ENCODE data around the gene CDYL. TPM values are rescaled to one million over a fixed set of nuclear protein-coding genes. Genes with fewer than 3 reads are reported as not detected.

Gene CDYL
- total RNA-seq, 1 experiment from 2014 or later, result 23.2 TPM

DNA sequence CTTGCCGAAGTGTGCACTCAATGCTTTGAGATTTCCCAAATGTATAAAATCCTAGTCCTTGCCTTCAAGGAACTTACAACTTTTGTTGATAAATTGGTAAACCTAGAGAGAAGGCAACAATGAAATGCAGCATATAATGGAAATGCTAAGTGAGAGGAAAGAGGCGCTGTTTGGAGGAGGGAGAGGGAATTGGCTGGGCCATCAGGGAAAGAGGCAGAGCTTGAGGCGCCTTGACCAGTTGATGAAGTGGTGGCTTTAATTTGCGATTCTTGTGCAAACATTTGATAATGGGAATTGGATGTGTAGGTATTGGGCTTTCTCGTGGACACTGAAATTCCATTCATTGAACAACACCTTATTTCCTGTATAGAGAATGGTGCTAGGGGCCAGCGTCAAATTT is 1.9 kb upstream of the CDYL start:
- DNase-seq (ENCODE audit: low read depth), result no peak

DNA sequence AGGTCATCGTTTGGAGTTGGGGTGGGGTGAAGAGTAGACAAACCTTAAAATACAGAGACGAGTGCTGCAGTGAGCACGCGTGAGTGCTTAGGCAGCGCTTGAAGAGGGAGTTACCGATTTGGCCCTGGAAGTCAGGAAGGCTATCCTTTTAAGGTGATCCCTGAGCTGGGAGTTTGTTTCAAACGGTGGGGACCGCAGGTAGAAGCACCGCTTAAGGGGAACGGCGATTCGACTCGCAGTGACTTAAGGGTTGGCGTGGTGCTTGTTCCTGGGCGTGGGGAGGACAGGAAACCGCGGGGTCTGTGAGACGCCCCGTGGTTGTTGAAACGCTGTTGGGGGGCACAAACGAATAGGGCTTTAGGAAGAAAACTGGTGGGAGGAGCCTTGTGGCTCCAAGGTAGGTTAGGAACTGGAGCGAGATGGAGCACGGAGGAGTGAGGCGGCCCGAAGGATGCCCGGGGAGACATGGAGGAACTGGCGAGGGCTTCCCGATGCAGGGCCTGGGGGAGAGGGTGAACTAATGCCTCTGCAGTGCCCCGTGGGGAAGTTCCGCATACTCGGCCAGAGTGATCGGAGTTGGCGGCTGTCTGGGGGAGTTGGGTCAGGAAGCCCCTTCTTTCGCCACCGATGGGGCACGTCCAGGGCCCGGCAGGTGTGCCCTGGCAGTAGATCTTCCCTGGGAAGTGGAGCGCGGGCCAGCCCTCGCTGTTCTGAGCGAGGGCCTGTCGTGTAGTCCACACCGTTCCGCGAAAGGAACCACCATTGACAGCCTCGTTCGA is 1.3 kb upstream of the CDYL start:
- no peak for DNase-seq (ENCODE audit: low read depth)

DNA sequence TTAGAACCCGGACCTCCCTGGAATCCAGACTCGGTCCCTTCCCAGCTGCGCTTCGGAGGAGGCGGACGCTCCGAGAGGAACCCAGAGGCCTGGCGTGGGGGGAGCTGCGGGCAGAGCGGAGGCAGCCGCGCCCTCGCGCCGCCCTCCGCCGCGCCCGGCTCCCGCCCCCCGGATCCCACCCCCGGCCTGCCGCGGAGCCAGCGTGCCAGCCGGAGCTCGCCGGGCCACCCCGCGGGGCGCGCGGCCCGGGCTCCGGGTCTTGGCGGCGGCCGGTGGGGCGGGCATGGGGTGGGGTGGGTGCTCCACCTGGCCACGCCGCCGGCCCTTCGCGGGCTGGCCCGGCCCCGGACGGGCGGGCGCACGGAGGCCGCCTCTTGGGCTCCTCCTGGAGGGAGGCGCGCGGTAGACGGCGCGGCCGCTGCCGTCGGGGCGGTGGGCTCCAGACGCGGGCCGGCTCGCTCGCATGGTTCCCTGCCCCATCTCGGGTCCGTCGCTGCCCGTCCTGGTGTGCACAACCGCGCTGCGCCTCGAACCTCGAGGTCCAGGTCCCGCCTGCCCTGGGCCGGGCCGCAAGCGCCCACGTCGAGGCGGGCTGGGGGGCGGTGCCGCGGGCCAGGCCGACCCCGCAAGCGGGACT is 592 bp upstream of the CDYL start:
- DNase-seq (ENCODE audit: low read depth), result peak; percentile 60

DNA sequence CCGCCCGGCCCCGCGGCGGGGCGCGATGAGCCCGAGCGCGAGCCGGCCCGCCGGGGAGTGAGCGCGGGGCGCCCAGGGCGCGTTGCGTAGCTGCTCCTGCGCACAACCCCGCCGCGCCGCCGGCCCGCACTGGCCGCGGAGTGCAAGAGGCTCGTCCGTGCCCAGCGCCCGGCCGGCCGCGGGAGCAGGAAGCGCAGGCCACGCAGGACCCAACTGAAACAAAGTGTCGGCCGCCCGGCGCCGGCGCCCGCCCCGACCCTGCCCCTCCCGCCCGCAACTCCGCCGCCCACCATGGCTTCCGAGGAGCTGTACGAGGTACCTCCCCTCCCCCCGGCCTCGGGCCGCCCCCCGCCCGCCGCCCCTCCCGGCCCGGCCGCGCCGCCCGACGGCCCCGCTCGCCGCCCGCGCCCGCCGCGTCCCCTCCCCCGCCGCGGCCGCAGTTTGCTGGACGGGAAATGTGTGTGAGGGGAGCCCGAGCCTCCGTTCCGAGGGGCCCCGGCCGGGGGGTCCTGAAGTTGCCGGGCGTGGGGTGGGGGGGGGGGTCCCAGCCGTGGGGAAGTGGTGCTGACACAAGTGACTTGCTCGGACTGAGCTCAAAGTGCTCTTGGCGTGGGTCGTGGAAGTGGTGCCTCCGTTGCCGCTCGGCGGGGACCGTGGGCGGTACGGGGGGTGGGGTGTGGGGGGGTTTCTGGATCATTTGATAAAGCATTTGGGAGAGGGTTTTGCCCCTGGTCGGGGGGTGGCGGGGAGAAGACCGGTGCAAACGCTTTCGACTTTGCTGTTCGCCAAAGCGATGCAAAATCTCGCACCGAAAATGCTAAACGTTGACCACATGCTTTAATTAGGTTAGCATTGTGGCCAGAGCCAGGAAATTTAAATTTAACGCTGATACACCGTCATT is 539 bp downstream of the CDYL start:
- DNase-seq (ENCODE audit: low read depth), result peak; percentile 62

GRCh38 chr6:4777394-4777935 is 1.3 kb downstream of the CDYL start:
- no peak for DNase-seq (ENCODE audit: low read depth)

DNA sequence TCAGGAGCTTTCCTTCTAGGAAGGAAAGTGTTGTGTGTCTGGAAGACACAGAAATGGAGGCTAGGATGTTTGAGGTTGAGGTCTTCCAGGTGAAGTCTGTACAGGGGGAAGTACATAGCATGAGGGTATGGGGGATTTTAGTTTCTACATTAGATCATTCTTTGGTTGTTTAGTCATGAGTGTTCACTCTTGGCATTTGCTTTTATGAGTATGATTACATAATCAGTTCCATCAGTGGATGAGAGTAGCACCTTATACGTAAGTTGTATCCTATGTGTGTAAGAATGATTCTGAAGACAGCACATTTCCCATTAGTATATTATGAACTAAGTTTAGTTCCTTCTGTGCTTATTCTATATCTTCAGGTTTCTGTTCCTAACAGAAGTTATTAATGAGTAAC is 1.9 kb downstream of the CDYL start:
- DNase-seq (ENCODE audit: low read depth), result no peak

GRCh38 chr6:4780360-4780812 is 4.2 kb downstream of the CDYL start:
- peak; percentile 52 for DNase-seq (ENCODE audit: low read depth)

- no peak for DNase-seq (ENCODE audit: low read depth)
Measured at GRCh38 chr6:4781426-4781825, 5.2 kb downstream of the CDYL start.

- DNase-seq (ENCODE audit: low read depth), result no peak
Measured at GRCh38 chr6:4781967-4782575, 5.9 kb downstream of the CDYL start.

DNA sequence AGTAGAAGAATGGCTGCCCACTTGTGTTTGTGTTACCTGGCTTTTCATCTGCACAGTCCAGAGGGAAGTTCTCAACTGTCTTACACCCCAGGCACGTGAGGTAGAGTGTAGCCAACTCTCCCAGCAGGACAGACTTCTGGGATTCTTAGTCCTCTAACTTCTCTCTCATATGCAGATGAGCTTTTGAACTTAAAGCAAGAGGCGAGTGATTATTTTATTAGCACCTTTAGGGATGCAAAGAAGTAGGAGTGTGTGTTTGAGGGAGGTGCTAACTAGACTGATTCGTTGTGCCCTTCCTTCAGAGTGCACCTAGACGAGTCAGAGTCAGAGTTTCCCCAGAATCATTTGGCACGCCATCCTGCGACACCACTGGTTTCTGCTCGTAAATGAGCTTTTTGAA is 10.8 kb downstream of the CDYL start:
- DNase-seq (ENCODE audit: low read depth), result no peak

DNA sequence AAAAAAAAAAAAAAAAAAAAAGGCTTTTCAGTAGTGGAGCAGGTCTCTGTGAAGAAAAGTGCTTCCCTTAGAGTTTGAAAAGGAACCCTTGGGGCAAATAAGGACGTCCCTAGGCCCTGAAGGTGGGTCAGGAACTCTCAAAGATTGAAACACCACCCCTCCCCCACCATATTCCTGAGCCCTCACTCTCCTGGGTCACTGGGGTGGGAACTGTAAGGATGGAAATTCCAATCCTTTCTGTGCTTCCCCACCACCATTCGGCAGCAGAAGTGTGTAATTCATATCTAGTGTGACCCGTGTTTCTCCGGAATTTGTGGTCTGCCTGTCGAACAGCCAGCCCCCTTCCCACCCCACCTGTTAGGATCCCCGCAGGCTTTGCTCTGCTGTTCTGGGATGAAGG is 12.3 kb downstream of the CDYL start:
- no peak for DNase-seq (ENCODE audit: low read depth)

- DNase-seq (ENCODE audit: low read depth), result no peak
Measured at GRCh38 chr6:4788953-4789584, 12.9 kb downstream of the CDYL start.

DNA sequence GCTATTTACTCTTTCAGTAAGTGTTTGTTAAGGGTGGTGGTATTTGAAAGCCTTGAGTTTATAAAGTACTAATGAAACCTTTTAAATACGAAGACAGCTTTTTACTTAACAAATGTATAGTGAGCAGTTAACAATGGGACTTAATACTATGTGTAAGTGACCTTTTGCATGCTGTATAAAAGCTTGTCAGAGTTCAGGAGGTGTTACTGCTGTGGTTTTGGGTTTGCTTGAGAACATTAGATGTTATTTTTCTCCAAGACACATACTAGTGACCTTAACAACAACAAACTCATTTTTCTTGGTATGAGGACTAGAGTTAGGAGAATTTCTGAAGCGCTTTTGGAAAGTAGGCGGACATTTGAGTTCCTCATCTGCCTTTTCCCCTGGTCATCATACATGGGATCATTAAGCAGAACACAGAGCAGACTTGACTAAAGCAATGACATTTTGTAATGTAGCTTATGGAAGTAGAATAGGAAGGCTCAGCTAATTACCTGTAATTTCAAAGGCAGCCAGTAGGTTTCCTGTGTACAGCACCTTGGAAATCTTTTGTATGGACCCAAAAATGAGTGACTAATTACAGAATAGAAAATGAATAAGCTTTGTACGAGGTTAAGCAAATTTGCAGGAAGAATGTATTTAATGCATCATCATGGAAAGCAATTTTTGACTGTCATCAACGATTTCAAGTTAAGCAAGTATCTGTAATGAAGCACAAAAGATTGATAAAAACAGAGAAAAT is 14.1 kb downstream of the CDYL start:
- no peak for DNase-seq (ENCODE audit: low read depth)

DNA sequence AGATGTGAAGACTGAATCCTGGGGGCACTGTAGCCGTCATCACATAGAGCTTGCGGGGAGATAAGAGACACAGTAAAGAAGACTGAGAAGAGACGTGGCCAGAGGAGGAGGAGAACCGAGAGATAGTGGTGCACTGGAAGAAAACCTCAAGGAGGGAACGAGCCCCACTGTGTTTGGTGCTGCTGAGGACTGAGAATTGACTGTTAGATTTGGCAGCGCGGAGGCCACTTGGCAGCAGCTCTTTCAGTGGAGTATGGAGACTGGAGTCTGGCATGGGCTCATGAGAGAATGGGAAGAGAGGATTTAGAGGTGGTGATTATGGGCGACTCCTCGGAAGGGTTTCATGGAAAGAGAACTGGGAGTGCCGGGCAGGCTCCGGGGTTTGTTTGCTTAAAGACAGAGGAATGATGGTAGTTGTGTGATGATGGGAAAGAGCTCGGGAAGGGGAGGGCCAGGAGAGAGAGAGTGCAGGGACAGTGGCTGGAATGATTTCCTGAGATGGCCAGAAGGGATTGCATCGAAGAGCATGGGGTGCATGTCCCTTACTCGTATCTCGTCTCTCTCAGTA is 18.0 kb downstream of the CDYL start:
- no peak for DNase-seq (ENCODE audit: low read depth)

DNA sequence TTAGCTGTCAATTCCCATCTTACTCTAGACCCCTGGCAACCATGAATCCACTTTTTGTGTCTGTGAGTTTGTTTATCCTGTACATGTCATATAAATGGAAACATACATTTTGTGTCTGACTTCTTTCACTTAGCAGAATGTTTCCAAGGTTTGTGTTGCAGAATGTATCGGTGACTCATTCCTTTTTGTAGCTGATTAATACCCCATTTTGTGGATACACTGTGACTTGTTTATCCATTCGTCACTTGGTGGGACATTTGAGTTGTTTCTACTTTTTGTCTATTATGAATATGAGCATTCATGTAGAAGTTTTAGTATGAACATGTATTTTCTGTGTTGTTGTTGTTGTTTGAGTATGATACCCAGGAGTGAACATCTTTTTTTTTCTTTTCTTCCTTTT is 21.4 kb downstream of the CDYL start:
- peak; percentile 18 for DNase-seq (ENCODE audit: low read depth)

- DNase-seq (ENCODE audit: low read depth), result no peak
Measured at GRCh38 chr6:4799912-4800311, 23.7 kb downstream of the CDYL start.

- DNase-seq (ENCODE audit: low read depth), result no peak
Measured at GRCh38 chr6:4800662-4801061, 24.5 kb downstream of the CDYL start.

DNA sequence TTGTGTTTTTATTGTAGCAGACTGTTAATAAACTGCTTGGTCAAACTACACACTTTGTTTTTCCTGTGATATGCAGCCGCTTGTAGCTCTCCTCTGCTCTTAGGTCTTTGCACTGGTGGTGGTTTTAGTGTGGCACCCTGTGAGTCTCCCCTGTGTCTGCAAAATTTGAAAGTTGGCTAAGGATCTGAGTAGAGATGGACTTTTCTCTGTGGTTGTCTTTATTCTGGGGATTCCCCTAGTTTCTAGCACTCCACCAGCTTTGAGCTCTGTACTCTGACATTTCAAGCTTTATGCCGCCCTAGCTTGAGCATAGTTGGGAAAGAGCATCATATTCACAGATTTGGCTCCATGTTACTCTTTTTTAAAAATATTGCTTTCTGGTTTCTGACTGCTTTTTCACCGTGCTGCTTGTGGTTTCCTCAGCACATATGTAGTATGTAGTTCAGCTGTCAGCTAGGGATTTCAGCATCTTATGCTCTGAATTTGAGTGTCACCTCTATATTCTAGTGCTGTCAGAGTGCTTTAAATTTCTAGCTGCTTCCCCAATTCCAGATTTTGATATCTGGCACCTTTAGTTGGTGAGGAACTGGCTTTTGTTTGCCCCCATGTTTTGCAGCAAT is 25.4 kb downstream of the CDYL start:
- DNase-seq (ENCODE audit: low read depth), result no peak

DNA sequence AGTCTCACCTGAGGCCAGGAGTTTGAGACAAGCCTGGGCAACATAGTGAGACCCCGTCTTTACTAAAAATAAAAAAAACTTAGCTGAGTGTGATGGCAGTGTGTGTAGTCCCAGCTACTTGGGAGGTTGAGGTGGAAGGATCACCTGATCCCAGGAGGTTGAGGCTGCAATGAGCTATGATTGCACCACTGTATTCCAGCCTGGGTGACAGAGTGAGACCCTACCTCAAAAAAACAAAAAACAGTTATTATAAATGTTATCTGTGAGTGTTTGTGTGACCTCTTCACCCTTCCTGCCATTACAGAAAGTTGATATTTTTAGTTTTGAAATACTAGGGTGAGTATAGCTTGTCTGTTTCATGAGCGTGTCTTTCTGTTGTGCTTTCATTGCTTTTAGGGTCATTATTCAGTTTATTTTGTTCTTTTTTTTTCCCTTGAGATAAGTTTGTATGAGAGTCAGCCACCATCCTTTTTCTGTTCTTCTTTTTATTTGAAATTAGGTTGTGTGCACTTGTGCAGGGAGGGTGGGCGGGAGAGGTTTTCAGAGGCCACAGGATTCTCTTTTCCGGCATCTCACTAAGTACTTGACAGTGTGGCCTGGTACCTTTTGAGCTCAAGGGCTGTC is 26.2 kb downstream of the CDYL start:
- no peak for DNase-seq (ENCODE audit: low read depth)
